Lung (tissue), 12 donors: ENCODE data around the gene ACTG1. TPM values are rescaled to one million over a fixed set of nuclear protein-coding genes. Genes with fewer than 3 reads are reported as not detected.

ENCODE experiments used
- ATAC-seq: fragments of 200-7000 bp; cut with Tn5 transposase; one replicate; pipeline ENCODE4 v1.9.1; 2020; ENCODE audit warnings: moderate number of reproducible peaks; ENCODE audit not compliant: insufficient read depth, low FRiP score
- DNase-seq, 3 donors: peaks; one replicate each; pipeline ENCODE4 v3.0.0-alpha.2; 2013 to 2017
- H3K27ac ChIP-seq, 2 donors: one replicate each; pipeline ENCODE4 v1.5.1; 2013; ENCODE audit warnings: mild to moderate bottlenecking in 2 of 2, moderate library complexity in 2 of 2, control low read depth in 1 of 2, inconsistent platforms in 1 of 2, low read depth in 1 of 2, low read length in 1 of 2
- H3K27me3 ChIP-seq, 3 donors: one replicate each; pipeline ENCODE4 v1.5.1; 2013; ENCODE audit warnings: low read length in 2 of 3; ENCODE audit not compliant: control insufficient read depth in 3 of 3, insufficient read depth in 3 of 3
- H3K36me3 ChIP-seq, 4 donors: one replicate each; pipeline ENCODE4 v1.5.1; 2013; ENCODE audit warnings: low read length in 4 of 4, mild to moderate bottlenecking in 1 of 4, moderate library complexity in 1 of 4; ENCODE audit not compliant: control insufficient read depth in 4 of 4, insufficient read depth in 4 of 4
- H3K4me1 ChIP-seq, 5 donors: one replicate each; pipeline ENCODE4 v1.5.1; 2013; ENCODE audit warnings: low read length in 5 of 5, mild to moderate bottlenecking in 2 of 5, moderate library complexity in 1 of 5; ENCODE audit not compliant: control insufficient read depth in 5 of 5, insufficient read depth in 5 of 5
- H3K4me3 ChIP-seq: one replicate; pipeline ENCODE4 v1.5.1; 2013; ENCODE audit warnings: mild to moderate bottlenecking, control low read depth, moderate library complexity
- H3K9ac ChIP-seq, 2 donors: one replicate each; pipeline ENCODE4 v1.5.1; 2013; ENCODE audit warnings: low read length in 2 of 2, control low read depth in 1 of 2; ENCODE audit not compliant: insufficient read depth in 1 of 2
- H3K9me3 ChIP-seq, 4 donors: one replicate each; pipeline ENCODE4 v1.5.1; 2013; ENCODE audit warnings: low read length in 3 of 4, mild to moderate bottlenecking in 1 of 4, moderate library complexity in 1 of 4; ENCODE audit not compliant: control insufficient read depth in 4 of 4, insufficient read depth in 3 of 4
- CTCF ChIP-seq: IDR thresholded peaks from 2 replicates; pipeline ENCODE4 v1.5.1; 2012; ENCODE audit warnings: mild to moderate bottlenecking; ENCODE audit errors: control extremely low read depth, extremely low read depth
- WGBS, 2 donors: extraction: QIAGEN DNeasy Blood & Tissue Kit; methylation state at CpG; one replicate each; pipeline ENCODE4 v1.1.7; 2013; 5-methylcytosine and 5-hydroxymethylcytosine counted together
- polyA plus RNA-seq, 2 donors: library from polyadenylated mRNA; stranded (reverse); fragments of 200-250 nt; gene quantifications; one replicate each; pipeline ENCODE4 v1.2.1, GENCODE V29; 2013
- total RNA-seq, 2 donors: library from RNA; depleted of rRNA in 1 of 2; stranded (reverse); fragments of >200 nt in 1 of 2; gene quantifications; one replicate each; pipeline ENCODE4 v1.2.1, GENCODE V29; 2014 to 2021
- donor health status: control.
- donor health status: control.
- donor health status: Bipolar disorder and iron deficiency.
- donor health status: healthy.
- donor health status: DM: yes; HTN: yes; CAD: no.

Gene ACTG1
- total and polyA plus RNA-seq, 4 donors, result 1,461 to 4,301 (median 3,063) TPM

DNA sequence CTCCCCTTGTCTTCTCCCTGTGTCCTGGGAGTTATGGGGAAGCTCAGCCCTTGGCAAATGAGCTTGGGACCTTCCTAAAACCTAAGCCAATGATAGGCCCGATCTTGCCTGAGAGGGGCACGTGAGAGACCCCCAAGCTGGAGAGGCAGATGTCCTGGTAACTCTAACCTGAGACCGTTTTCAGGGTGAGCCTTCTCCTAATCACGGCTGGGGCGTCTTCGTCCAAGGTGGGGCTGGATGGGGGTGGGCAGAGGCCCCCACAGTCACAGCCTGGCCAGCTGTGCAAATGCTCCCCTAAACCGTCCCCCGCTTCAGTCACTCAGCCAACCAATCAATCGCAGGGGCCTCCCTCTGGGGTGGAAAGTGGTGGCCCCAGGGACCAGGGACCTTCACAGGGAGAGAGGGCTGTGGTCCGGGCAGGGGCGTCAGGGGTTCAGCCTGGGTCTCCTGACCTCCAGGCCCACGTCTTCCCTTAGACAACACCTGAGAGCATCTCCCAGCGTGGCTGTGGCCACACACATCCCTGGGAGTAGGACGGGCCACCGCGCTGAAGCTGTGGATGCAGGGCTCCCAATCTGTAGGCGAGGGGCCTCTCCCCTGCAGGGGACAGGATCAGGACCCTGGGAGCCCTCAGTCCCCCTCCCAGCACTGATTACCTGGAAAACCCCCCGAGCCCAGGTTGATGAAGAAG is 30.6 kb downstream of the ACTG1 start:
- H3K36me3 ChIP-seq, result no peaks in the 10 kb centered on the region
- H3K4me1 ChIP-seq, result peaks cover 0 to 34% (median 12%) of the 10 kb centered on the region in 5 donors
- no peak overlapping the region for H3K9ac ChIP-seq
- TF ChIP-seq CTCF, result no peak
- H3K27me3 ChIP-seq, result no peaks in the 10 kb centered on the region
- ATAC-seq, result no peak
- WGBS, 2 donors, result 65 to 70% methylated on average over 18 of the region's 18 CpGs
- H3K27ac ChIP-seq, result no peak overlapping the region
- H3K4me3 ChIP-seq, result no peak overlapping the region
- DNase-seq, result no peak
- no peaks in the 10 kb centered on the region for H3K9me3 ChIP-seq

DNA sequence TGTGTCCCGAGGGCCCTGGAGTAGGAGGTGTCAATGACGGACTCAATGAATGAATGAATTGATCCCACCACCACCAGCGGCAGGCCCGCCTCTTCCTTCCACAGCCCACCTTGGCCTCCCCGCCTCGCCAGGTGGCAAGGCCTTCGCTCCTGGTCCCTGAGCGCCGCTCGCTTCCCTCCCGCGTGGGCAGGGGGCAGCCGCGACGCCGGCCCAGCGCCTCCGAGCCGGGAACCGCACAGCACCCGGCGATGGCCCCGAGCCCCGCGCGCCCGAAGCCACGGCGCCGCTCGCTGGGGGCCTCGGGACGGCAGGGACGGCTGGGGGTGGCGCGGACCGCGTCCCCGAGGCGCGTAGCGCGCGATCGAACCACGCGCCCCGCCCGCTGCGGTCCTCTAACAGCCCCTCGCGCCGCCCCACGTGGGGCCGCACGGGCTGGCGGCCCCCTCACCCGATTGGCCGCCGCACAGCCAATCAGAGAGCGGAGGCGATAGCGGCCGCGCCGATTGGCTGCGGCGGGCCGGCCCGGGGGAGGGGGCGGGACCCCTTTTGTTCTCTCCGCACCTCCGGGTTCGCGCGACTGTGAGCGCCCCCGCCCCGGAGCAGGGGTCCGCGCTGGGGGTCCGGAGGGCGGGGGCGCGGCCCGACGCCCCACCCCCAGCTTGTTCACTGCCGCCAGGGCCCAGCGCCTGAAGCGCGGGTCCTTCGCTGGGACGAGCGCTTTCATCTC is 31.4 kb downstream of the ACTG1 start:
- H3K27me3 ChIP-seq, result no peaks in the 10 kb centered on the region
- ATAC-seq, result peak; percentile 48
- H3K4me1 ChIP-seq, result peaks cover 0 to 34% (median 12%) of the 10 kb centered on the region in 5 donors
- WGBS, 2 donors, result 4 to 8% methylated on average over 77 to 94 of the region's 94 CpGs
- H3K9ac ChIP-seq, result no peak overlapping the region
- DNase-seq, result peak; percentile 82 to 88 (median 84)
- H3K36me3 ChIP-seq, result no peaks in the 10 kb centered on the region
- TF ChIP-seq CTCF, result no peak
- H3K27ac ChIP-seq, result no peak overlapping the region
- H3K4me3 ChIP-seq, result no peak overlapping the region
- peaks cover 0 to 4% (median 0%) of the 10 kb centered on the region in 4 donors for H3K9me3 ChIP-seq

DNA sequence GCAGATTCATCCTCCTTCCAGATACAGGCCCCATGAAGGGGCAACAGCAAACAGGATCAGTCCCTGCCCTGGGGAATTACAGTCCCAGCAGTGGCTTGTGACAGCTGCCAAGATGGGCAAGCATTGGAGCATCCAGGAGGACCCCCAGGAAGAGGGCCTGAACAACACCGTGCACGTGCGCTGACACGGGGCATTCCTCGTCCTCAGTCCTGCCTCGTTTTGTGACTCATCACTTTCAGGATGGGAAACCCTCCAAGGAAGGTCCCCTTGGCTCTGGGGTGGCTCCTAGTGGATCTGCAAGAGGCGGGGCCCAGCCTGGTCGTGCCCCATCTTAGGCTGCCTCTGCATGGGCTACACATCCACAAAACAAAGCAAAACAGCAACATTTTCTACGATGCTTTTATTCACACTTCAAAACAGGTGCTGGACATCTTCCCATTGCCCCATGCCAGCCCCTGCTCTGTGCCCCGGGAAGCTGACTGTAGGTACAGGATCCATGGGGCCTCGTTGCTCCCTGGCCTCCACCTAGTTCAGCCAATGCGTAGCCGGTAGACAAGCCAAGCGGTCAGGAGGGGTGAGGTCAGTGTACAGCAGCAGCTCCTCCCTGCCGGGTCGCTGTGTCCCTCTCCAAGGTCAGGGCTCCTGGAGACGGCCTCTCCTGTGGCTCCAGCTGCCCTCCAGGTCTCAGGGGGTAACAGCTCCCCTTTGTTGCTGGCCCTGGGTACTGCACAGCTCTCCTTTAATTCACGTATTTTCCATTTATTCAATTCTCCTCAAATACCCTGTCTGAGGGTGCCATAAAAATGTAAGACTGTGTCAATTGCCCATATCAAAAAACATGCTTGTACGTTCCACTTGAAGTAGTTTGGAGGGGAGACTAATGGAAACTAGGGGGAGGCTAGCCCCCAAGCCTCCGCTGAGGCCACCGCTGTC is 32.2 kb downstream of the ACTG1 start:
- TF ChIP-seq CTCF, result no peak
- H3K27ac ChIP-seq, result no peak overlapping the region
- no peaks in the 10 kb centered on the region for H3K36me3 ChIP-seq
- no peaks in the 10 kb centered on the region for H3K27me3 ChIP-seq
- DNase-seq, result no peak
- H3K9me3 ChIP-seq, result peaks cover 0 to 4% (median 0%) of the 10 kb centered on the region in 4 donors
- H3K4me3 ChIP-seq, result no peak overlapping the region
- no peak overlapping the region for H3K9ac ChIP-seq
- peaks cover 0 to 34% (median 12%) of the 10 kb centered on the region in 5 donors for H3K4me1 ChIP-seq
- ATAC-seq, result no peak
- WGBS, 2 donors, result 72 to 85% methylated on average over 21 of the region's 21 CpGs
